K562 (cell line): Measurements from ENCODE around the gene PTP4A1. TPM values are rescaled to one million over a fixed set of nuclear protein-coding genes. Genes with fewer than 3 reads are reported as not detected.

Experiments
- polyA plus RNA-seq, 8 experiments: library from polyadenylated mRNA; depleted of rRNA in 4 of 8; stranded (reverse) in 5 of 8; unstranded in 3 of 8; fragments of >200 nt; fragmentation: Nextera tagmentation in 2 of 8; fragmentation: Illumina TruSeq in 1 of 8; extraction: Ambion mirVana in 2 of 8; extraction: Trizol in 1 of 8; gene quantifications; 2 replicates each; pipeline versions ENCODE4 v1.2.1 to v1.2.3, GENCODE V29; 2011 to 2014; ENCODE audit warnings: inconsistent platforms in 1 of 8, missing spikeins in 1 of 8
- total RNA-seq, 7 experiments: library from RNA; depleted of rRNA in 6 of 7; stranded (reverse); fragments of >200 nt in 6 of 7; fragmentation: Illumina TruSeq in 2 of 7; extraction: Trizol in 2 of 7; gene quantifications; 2 replicates each; pipeline versions ENCODE4 v1.2.1 to v1.2.3, GENCODE V29; 2011 to 2021; ENCODE audit warnings: low replicate concordance in 1 of 7
- TF ChIP-seq, protein P1 (sequence below), 2 experiments: fragments of 450-650 bp; formaldehyde crosslinking in 1 of 2; IDR thresholded peaks; 2 replicates each; pipeline versions ENCODE4 v1.4.0 to v1.6.1; 2014 to 2020; ENCODE audit warnings: mild to moderate bottlenecking in 2 of 2, borderline replicate concordance in 1 of 2, low read depth in 1 of 2

The PTP4A1 gene
- total and polyA plus RNA-seq, 9 of the 15 experiments (the other 6 are each of a cell fraction or from before 2014, with no cell fraction given): 3.7 to 67.5 (median 13.1) TPM

DNA sequence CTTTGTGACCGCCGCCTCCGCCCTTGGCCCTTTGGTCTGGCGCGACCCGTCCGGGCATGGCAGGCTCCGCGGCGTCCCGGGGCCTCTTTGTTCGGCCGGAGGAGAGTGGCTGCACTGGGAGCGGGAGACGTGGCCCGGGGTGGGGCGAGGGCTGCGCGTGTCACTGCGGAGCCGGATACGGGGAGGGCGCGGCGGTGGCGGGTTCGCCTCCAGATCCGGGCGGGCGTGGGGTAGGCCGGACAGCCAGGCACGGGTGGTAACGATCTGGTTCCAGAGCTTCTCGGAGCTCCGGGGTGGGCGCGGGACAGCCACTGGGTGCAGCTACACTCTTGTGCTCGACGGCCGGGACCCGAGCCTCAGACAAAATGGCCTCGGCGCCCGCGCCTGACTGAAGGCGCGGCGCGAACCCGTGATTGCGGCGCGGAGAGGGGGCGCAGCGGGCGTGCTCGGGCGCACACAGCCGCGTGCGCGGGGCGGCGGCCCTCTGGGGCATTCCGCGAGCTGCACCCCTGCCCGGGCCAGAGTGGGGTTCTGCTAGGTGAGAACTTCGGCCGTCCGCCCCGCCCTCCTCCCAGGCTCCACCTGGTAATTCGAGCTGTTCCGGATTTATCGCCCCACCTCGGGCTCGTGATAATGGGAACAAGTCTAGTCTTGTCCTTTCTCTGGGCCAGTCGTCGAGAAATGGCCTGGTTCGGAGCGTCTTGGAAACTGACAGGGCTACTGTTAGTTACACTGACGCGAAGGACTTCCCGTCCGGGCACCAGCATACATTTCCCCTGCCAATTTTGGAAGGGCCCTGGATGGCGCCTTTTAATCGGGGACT, 1.0 kb downstream of the PTP4A1 start (continued):
- TF ChIP-seq, protein P1, sequence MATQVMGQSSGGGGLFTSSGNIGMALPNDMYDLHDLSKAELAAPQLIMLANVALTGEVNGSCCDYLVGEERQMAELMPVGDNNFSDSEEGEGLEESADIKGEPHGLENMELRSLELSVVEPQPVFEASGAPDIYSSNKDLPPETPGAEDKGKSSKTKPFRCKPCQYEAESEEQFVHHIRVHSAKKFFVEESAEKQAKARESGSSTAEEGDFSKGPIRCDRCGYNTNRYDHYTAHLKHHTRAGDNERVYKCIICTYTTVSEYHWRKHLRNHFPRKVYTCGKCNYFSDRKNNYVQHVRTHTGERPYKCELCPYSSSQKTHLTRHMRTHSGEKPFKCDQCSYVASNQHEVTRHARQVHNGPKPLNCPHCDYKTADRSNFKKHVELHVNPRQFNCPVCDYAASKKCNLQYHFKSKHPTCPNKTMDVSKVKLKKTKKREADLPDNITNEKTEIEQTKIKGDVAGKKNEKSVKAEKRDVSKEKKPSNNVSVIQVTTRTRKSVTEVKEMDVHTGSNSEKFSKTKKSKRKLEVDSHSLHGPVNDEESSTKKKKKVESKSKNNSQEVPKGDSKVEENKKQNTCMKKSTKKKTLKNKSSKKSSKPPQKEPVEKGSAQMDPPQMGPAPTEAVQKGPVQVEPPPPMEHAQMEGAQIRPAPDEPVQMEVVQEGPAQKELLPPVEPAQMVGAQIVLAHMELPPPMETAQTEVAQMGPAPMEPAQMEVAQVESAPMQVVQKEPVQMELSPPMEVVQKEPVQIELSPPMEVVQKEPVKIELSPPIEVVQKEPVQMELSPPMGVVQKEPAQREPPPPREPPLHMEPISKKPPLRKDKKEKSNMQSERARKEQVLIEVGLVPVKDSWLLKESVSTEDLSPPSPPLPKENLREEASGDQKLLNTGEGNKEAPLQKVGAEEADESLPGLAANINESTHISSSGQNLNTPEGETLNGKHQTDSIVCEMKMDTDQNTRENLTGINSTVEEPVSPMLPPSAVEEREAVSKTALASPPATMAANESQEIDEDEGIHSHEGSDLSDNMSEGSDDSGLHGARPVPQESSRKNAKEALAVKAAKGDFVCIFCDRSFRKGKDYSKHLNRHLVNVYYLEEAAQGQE (IDR thresholded peaks at IDR 0.05; ENCODE audit: borderline replicate concordance): 0 out of 2 replicates have a peak, but pooled peaks have one; percentile 16
- TF ChIP-seq, protein P1 (CRISPR knock-in tag; IDR thresholded peaks at IDR 0.05; ENCODE audit: low read depth): 0 out of 2 replicates have a peak, but pooled peaks have one; percentile 23
- TF ChIP-seq, all 486 proteins: peak for 94
